ENCODE measurements around the gene ZNG1E.
"Not testable (repeated sequence)": the region's sequence is repeated elsewhere in the genome, so short reads cannot be mapped to it uniquely, and the experiment has no call there.

The ZNG1E gene

GRCh38 chr9:65675589-65676021 is at the start of gene ZNG1E:
Gene ZNG1E, plus strand, starts transcription at chr9:65675928. Its CDS starts 49 bp downstream, at chr9:65675977.
- not testable (repeated sequence) for DNase-seq (ENCODE audit: low read depth)

- DNase-seq (ENCODE audit: low read depth), result not testable (repeated sequence)
Observed at GRCh38 chr9:65673579-65673978, 2.1 kb upstream of the ZNG1E start.

- DNase-seq (ENCODE audit: low read depth), result not testable (repeated sequence)
Observed at GRCh38 chr9:65675018-65675417, 710 bp upstream of the ZNG1E start.

- not testable (repeated sequence) for DNase-seq (ENCODE audit: low read depth)
Observed at GRCh38 chr9:65676389-65676788, 661 bp downstream of the ZNG1E start.

GRCh38 chr9:65678533-65678932 is 2.8 kb downstream of the ZNG1E start:
- DNase-seq (ENCODE audit: low read depth), result not testable (repeated sequence)

- not testable (repeated sequence) for DNase-seq (ENCODE audit: low read depth)
Observed at GRCh38 chr9:65703550-65703949, 27.8 kb downstream of the ZNG1E start.

GRCh38 chr9:65714445-65714844 is 38.7 kb downstream of the ZNG1E start:
- not testable (repeated sequence) for DNase-seq (ENCODE audit: low read depth)

GRCh38 chr9:65737096-65737564 is 61.4 kb downstream of the ZNG1E start, which contains the start of gene FOXD4L4:
Gene FOXD4L4, plus strand, starts transcription at chr9:65737146. Its CDS starts 0 bp downstream, at chr9:65737146.
- DNase-seq (ENCODE audit: low read depth), result not testable (repeated sequence)

- not testable (repeated sequence) for DNase-seq (ENCODE audit: low read depth)
Observed at GRCh38 chr9:65738133-65738532, 62.4 kb downstream of the ZNG1E start.
